Type B pancreatic cell (in vitro differentiated cells): Measurements from ENCODE around the gene BLMH. TPM values are rescaled to one million over a fixed set of nuclear protein-coding genes. Genes with fewer than 3 reads are reported as not detected.

Source experiments
- DNase-seq: peaks from one replicate; pipeline ENCODE4 v3.0.0; 2021; ENCODE audit warnings: mixed read lengths; ENCODE audit not compliant: unreplicated experiment; ENCODE audit errors: extremely low spot score
- H3K27ac Mint-ChIP-seq: 2 replicates; pipeline ENCODE4 v1.8.0; 2021; ENCODE audit warnings: mild to moderate bottlenecking, mixed read lengths
- H3K27me3 Mint-ChIP-seq: 2 replicates; pipeline ENCODE4 v1.8.0; 2021; ENCODE audit warnings: mixed read lengths
- H3K36me3 Mint-ChIP-seq: 2 replicates; pipeline ENCODE4 v1.8.0; 2021; ENCODE audit warnings: mixed read lengths
- H3K4me1 Mint-ChIP-seq: one replicate; pipeline ENCODE4 v1.8.0; 2021; ENCODE audit warnings: mixed read lengths; ENCODE audit not compliant: unreplicated experiment
- H3K4me3 Mint-ChIP-seq: 2 replicates; pipeline ENCODE4 v1.8.0; 2021; ENCODE audit warnings: mild to moderate bottlenecking, mixed read lengths
- H3K9me3 Mint-ChIP-seq: 2 replicates; pipeline ENCODE4 v1.8.0; 2021; ENCODE audit warnings: mixed read lengths
- CTCF ChIP-seq: fragments of 200-600 bp; sonication (generic); conservative IDR thresholded peaks from 2 replicates; pipeline ENCODE4 v1.5.0; 2021; ENCODE audit warnings: antibody characterized with exemption, mild to moderate bottlenecking
- total RNA-seq: library from RNA; stranded (reverse); gene quantifications from 2 replicates; pipeline ENCODE4 v1.2.1, GENCODE V29; 2021; ENCODE audit warnings: low replicate concordance

Gene BLMH
- total RNA-seq, 1 donor from 2014 or later = 58.2 TPM

DNA sequence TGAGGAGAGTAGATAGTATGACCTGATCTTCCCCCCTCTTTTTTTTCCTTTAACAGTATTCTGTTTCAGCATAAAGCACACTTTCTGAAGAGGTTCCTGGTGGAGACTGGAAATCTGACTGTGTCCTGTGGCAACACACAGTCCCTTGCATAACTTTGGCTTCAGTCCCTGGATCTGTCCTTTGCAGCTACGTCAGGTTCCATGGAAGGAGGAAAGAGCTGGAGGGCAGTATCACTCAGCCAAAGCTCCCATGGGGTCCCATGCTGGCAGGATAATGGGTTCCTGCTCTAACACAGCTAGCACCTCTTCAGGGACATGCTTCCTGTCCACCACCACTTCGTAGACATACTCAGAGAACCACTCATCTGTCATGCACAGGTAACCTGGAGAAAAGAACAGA, 43.0 kb downstream of the BLMH start:
- Mint-ChIP-seq H3K4me3 (no peak overlapping the region), H3K27ac (no peak overlapping the region), H3K9me3 (no peaks in the 10 kb centered on the region), H3K4me1 (peaks cover 11% of the 10 kb centered on the region), H3K36me3 (peaks cover 27% of the 10 kb centered on the region), H3K27me3 (no peaks in the 10 kb centered on the region)
- no peak for TF ChIP-seq CTCF
- no peak for DNase-seq

DNA sequence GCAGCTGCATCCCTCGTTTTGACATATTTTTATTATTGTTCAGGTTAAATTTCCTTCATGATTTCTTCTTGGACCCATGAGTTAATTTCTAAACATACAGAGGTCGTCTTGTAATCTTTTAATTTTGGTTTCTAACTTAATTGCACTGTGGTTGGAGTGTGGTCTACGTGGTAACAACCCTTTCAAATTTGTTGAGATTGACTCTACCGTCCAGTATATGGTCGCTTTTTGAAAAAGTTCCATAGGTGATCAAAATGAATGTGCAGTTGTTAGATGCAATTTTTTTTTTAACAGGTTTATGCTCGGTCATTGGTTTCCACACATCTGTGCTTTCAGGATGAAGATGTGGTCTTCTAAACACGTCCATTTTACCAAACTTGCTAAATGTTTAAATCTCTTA, 45.3 kb downstream of the BLMH start:
- DNase-seq = no peak
- Mint-ChIP-seq H3K36me3 (peaks cover 27% of the 10 kb centered on the region), H3K27me3 (no peaks in the 10 kb centered on the region), H3K9me3 (no peaks in the 10 kb centered on the region), H3K27ac (no peak overlapping the region), H3K4me1 (peaks cover 5% of the 10 kb centered on the region), H3K4me3 (no peak overlapping the region)
- no peak for TF ChIP-seq CTCF

DNA sequence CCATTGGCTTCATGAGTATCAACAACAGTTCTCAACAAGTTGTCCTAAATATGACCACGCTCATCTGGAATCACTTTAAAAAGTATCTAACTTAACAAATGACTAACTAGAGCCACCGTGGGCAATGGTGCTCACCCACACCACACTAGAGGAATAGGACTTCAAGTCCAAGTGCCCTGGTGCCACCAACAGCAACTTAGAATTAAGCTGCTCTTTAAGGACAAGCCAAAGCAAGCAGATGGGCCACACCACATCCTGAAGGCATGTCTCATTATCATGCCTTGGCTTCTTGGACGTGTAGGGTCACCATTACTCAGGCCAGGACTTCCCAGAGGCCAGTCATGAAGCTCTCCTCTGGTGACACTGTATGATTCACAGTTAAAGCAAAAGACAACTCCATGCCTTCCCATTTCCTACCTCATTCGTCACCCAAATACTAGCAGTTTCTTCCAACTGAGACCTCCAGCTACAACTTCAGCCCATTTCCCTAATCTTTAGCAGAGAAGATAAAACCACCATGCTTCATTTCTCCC, 46.8 kb downstream of the BLMH start:
- H3K36me3 Mint-ChIP-seq = peaks cover 17% of the 10 kb centered on the region
- no peak for TF ChIP-seq CTCF
- H3K27ac Mint-ChIP-seq = no peak overlapping the region
- no peak for DNase-seq
- H3K9me3 Mint-ChIP-seq = peaks cover 4% of the 10 kb centered on the region
- H3K4me3 Mint-ChIP-seq = no peak overlapping the region
- H3K27me3 Mint-ChIP-seq = peaks cover 5% of the 10 kb centered on the region
- peaks cover 5% of the 10 kb centered on the region for H3K4me1 Mint-ChIP-seq

DNA sequence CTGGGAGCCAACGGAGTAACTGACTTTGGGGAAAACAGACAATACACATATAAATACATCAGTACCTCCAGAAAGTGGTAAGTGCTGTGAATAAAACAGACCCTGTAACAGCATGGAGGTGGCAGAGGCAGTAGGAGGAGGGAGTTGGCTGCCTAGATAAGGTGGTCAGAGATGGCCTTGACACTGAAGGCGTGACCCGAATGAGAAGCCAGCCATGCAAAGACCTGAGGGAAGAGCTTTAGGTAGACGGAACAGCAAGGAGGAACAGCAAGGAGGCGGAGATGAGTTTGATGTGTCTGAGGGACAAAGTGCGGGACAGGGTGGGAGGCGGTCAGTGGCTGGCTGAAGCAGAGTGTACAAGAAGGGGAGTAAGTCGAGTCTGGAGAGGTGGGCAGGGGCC, 48.2 kb downstream of the BLMH start:
- peak overlapping the region; percentile 82 for H3K27ac Mint-ChIP-seq
- H3K9me3 Mint-ChIP-seq = peaks cover 4% of the 10 kb centered on the region
- peaks cover 17% of the 10 kb centered on the region for H3K27me3 Mint-ChIP-seq
- peaks cover 5% of the 10 kb centered on the region for H3K4me1 Mint-ChIP-seq
- peak overlapping the region; percentile 48 for H3K4me3 Mint-ChIP-seq
- peaks cover 6% of the 10 kb centered on the region for H3K36me3 Mint-ChIP-seq
- no peak for TF ChIP-seq CTCF
- no peak for DNase-seq

DNA sequence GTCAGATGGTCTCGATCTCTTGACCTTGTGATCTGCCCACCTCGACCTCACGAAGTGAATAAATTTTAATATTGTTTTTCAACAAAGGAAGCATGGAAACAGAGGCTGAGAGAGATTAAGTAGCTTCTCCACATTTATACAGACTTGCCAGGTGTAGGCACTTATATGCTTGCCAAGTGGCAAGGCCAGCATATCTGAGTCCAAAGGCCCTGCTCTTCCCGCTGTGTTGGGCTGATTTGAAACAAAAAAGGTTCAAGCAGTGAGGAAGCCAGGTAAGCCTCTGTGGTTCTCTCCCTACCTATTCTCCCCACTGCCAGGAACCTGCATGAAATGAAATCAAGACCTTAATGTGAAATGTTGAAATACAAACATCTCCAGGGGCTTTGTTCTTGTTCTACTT, 48.7 kb downstream of the BLMH start:
- Mint-ChIP-seq H3K9me3 (peaks cover 4% of the 10 kb centered on the region), H3K4me3 (peak overlapping the region; percentile 48), H3K27me3 (peaks cover 22% of the 10 kb centered on the region), H3K4me1 (peaks cover 9% of the 10 kb centered on the region), H3K27ac (peak overlapping the region; percentile 82), H3K36me3 (peaks cover under 1% of the 10 kb centered on the region)
- no peak for DNase-seq
- TF ChIP-seq CTCF = no peak

DNA sequence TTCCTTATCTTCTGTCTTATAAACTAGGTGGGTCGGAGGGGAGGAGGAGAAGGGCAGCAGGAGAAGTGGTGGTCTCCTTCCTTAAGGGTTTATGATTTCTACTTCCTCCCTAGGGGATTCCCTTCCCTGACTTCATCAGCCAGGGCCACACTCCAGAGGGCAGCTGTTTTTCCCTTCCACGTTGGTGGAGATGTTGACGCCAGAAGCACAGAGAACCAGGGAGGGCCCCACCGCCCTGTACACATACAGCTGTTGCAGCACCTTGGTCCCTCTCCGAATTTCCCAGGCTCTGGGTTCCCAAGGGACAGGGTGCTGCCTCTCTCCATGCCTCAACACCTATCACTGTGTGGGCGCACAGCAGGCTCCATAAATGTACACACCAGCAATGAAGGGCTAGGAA, 50.7 kb downstream of the BLMH start:
- Mint-ChIP-seq H3K27ac (no peak overlapping the region), H3K4me3 (no peak overlapping the region), H3K9me3 (peaks cover 4% of the 10 kb centered on the region), H3K4me1 (peaks cover 12% of the 10 kb centered on the region), H3K36me3 (no peaks in the 10 kb centered on the region), H3K27me3 (peaks cover 38% of the 10 kb centered on the region)
- TF ChIP-seq CTCF = no peak
- no peak for DNase-seq
